T1000 (cell line): Measurements from ENCODE around the gene ACADS.

Source experiments
- DNase-seq: peaks from one replicate; lab custom pipeline; 2025; ENCODE audit warnings: mixed read lengths; lab: John Stamatoyannopoulos, UW

Gene ACADS

DNA sequence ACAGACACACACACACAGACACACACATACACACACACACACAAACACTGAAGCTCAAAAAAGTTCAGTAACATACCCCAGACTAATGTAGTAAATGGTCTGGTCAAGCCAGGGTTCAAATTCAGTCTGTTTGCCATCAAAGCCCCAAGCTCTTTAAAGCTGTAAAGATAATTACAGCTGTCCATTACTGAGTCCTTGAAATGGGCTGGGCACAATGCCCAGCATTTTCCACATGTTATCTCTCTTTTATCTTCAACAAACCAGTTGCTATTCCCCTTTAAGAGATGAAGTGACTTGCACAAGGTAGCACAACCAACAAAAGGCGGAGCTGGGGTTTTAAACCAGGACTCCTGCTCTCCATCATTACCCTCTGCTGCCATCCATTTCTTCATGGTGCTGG, 23.0 kb upstream of the ACADS start:
- DNase-seq, result no peak

DNA sequence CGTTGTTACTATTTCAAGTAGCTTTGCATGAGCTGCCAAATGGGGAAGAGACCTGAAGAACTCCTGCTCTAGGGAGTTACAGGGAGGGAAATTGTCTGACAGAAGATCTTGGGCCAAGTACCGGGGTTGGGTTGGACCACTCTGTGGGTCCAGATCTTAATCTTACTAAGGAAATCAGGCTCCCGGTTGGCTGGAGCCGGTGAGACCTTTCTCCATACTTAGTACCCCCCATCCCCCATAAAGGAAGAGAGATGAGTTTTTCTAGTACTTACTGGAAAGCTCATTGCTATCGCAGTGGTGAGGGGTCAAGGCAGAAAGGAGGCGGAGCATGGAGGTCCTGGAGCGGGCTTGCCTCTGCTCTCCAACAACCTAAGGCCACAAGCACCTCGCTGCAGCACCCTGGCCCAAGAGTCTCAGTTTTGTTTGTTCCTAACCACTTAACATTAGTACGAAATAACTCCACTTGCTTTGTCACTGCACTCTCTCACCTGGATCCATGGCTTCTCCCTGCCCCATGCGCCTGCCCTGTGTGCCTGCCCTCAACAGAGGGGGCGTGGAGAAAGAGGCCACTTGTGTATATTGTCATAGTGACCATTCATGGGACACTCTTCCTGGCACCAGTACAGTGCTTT, 22.2 kb upstream of the ACADS start:
- no peak for DNase-seq

DNA sequence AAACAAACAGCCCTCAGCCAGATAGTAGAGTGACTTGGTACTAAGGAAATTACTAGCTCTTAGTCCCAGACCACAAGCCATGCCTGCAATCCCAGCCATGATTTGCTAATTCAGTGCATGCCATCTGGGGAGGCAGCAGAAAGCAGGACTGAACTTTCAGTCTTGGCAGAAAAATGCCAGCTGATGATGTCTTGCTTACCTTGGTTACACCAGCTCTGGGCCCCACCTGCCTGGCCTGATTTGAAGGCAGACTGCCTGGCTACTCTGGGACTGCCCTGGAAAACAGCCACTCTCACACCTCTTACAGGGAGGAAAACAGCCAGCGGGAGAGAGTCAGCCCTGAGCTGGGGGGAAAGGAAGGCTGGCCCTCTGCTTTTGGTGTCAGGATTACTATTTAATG, 20.0 kb upstream of the ACADS start:
- DNase-seq, result no peak

DNA sequence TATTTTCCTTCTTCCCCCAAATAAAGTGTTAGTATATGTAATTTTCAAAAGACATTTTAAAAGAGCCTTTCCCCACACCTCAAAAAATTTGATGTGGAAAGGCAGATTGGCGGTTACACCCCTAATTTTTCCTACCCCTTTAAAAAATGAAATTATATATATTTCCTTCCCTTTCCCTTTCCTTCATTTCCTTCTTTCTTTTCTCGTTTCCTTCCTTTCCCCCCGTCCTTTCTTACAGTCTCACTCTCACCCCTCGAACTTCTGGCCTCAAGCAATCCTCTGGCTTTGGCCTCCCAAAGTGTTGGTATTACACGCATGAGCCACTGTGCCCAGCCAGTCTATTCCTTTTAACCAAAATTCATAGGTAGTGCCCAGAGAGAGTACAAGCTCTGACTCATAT, 19.6 kb upstream of the ACADS start:
- no peak for DNase-seq

DNA sequence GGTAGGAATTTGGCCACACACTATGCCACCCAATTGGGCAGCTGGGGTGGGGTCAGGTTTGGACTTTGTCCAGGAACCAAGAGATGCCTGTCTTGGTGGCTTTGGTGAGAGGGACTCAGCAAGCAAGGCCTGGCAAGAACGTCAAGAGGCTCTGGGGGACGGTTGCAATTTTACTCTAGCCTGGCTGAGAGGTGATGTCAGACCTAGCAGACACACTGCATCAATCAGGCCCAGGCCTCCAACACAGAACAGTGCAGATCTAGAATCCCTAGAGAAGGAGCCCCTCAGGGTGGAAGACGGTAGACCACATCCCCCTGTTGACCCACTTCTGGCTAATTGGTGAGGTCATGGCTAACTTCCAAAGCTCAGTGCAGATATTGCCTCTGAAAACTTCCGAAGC, 17.0 kb upstream of the ACADS start:
- no peak for DNase-seq

DNA sequence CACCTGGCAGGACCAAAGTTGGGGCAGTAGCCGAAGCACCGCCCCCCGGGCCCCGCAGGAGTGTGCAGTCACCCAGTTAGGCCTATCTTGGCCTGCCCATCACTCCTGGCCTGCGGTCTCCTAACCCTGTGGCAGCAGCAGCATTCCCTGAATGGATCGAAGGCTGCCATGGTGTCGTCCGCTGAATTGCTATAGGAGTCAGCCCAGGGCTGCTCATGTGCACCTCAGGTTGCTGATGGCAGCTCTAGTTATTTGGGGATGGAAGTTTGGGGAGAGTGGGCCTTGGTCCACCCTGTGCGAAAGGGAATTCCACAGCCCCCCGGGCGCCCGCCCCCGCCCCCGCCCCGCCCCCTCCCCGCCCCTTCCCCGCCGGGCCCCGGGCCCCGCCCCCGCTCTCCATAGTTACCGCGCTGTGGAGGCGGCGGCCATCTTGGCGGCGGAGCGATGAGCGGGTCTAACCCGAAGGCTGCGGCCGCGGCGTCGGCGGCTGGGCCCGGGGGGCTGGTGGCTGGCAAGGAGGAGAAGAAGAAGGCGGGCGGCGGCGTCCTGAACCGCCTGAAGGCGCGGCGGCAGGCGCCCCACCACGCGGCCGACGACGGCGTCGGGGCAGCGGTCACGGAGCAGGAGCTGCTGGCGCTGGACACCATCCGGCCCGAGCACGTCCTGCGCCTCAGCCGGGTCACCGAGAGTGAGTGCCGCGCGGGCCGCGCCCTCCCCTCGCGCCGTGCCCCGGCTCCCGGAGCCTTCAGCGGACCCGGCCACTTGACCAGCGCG, 15.4 kb upstream of the ACADS start, which contains the start of gene UNC119B:
Gene UNC119B, plus strand, starts transcription at position 428 of the 774 bp plus-strand sequence. Its CDS starts 17 bp downstream, at position 445.
- peak; percentile 65 for DNase-seq

DNA sequence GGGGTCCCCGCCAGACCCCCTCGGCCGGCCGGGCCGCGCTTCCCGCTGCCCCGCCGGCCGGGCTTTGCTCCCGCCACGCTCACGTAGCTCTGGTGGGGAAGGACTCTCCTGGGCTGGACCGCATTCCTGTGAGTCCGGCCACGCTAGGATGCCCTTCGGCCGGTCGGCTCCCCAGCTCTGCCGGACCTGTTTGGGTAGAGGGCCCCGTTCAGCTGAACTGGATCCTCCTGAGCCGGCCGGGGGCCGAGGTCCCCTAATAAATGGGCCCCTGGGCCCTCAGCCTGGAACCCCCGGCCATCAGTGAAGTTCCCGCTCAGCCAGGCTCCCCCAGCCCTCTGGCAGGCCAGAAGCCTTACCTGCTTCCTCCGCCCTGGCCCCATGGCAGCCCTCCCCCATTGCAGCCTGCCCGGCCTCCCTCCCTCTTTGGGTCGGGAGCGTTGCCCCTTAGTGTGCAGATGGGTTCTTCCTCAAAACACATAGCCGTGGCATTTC, 14.8 kb upstream of the ACADS start:
- DNase-seq, result no peak

DNA sequence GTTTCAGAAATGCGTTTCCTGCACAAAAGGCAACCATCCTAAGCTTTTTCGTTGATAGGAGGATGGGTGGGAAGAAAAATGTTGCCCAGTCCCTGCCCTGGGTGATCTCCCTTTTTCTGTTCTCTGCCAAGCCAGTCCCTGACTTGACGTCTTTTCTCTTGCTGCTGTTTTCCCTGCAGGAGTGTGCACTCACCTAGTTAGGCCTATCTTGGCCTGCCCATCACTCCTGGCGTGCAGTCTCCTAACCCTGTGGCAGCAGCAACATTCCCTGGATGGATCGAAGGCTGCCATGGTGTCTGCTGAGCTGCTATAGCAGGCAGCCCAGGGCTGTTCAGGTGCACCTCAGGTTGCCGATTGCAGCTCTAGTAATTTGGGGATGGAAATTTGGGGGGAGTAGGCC, 14.2 kb upstream of the ACADS start:
- DNase-seq, result no peak

DNA sequence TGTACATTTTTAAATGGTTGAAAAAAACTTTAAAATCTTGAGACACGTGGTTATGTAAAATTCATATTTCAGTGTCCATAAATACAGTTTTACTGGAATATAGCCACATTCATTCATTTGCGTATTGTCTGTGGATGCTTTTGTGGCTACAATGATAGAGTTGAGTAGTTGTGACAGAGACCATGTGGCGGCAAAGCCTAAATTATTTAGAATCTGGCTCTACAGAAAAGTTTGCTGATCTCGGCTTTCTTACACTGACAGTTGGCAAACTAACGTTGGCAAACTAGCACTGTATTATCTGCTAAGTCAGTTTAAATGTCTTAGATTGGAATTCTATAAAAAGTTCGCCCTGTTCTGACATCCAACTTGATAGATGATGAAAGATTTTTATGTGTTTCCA, 13.0 kb upstream of the ACADS start:
- no peak for DNase-seq

DNA sequence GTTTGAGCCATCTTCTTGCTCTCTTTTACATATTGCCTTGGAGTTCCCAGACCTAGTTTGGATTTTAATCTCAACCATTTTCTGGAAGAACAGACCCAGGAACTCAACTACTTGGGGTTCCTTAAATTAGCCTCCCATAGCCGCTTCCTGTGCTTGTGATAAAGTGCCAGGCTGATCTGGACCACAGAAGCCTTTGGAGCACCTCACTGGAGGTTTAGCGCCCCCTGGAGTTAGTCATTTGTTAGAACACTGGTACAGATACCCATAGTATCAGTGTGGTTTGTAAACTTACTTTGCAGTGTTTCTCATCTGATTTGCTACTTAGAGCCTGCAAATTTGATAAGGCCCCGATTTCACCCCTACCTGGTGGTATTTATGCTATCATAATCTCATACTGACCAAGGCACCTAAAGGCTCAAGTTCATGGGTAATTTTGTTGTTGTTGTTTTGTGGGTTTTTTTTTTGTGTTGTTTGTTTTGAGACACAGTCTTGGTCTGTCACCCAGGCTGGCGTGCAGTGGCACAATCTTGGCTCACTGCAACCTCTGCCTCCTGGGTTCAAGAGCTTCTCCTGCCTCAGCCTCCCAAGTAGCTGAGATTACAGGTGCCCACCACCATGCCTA, 11.7 kb upstream of the ACADS start:
- DNase-seq, result peak; percentile 50

DNA sequence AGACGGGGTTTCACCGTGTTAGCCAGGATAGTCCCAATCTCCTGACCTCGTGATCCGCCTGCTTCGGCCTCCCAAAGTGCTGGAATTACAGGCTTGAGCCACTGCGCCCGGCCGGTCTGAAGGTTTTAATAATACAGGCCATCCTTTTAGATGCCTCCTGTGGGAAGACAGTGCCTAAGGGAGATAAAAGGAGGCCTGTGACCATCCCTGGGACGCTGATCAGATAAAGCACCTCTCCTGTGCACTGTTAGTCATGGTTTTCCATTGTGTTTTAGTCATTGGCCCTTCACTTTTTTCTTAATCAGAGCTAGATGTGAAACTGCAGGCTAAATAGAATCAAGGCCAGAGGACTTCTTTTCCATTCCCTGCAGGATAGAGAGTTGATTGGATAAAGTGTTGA, 7.6 kb upstream of the ACADS start:
- no peak for DNase-seq

DNA sequence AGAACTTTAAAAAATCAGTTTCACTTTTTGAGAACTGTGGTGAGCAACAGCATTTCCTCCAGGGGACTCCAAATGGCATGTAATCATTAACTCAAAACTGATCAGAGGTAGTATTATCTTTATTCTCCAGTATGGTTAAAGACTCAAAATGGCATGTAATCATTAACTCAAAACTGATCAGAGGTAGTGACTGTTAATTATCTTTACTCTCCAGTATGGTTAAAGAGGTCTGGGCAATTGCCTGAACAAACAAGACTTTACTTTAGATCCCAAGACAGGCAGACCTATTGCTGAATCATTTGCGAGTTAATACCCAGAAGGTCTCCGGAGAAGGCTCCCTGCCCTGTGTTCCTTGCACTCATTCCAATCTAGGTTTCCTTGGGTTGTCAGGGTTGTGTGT, 6.6 kb upstream of the ACADS start:
- no peak for DNase-seq

DNA sequence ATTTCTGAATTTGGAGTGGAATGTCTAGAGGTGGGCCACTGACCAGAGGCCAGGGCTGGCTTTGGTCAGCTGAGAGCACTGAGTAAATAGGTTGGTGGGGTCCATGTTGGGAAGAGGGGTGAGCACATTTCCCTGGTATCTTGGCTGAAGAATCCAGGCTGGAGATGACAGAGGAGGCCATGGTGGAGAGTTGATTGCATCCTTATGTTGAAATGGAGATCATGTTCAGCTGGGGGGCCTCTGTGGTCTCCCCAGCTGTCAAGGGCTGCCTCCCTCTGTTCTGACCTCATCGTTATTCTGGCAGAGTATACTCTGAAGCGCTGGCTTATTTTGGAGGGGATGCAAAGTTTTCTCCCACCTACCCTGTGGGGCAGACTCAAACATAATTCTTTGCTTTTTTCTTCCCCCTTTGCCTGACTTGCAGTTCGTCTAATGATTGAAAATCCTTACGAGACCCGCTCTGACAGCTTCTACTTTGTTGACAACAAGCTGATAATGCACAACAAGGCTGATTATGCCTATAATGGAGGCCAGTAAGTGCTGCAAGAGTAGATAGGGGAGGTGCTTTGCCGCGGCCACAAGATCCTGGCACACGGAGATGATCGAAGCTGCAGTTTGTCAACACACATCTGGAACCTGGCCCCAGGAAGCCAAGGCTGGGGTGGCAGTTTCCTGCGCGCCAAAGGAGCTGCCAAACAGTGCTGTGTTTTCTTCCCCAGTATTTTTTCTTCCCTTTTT, 6.0 kb upstream of the ACADS start:
- DNase-seq, result no peak

DNA sequence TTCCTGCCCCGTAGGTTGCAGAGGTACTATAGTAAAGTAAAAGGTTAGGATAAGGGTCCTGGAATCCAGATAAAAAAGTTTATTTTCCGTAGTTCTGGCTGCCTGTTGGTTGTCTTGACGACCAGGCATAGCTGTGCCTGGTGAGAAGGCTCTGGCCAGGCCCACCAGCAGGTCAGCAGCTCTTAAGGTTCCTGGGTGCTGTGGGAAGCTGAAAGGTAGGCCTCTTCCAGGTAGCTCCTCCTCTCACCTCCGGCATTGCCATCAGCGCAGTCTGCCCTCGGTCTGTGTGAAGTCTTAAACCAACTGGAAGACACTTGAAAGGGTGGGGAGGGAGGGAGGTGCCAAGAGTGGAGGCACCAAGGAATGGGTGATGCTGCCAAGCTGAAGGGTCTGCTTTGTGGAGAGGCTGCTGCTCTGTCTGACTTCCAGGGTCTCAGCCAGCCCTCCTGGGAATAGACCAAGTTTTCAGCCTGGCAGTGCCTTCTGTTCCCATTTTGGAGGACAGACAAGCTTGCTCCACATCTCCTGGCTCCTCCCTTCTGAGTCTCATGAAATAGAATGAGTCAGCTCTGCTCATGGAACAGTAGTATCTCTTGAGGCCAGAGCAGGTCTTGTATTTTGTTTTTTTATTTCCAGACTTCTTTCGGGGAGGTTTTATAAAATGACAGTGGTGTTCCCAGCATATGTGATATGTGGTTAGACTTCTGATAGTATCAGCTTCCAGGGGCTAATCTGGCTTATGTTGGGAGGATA, 5.2 kb upstream of the ACADS start:
- no peak for DNase-seq

DNA sequence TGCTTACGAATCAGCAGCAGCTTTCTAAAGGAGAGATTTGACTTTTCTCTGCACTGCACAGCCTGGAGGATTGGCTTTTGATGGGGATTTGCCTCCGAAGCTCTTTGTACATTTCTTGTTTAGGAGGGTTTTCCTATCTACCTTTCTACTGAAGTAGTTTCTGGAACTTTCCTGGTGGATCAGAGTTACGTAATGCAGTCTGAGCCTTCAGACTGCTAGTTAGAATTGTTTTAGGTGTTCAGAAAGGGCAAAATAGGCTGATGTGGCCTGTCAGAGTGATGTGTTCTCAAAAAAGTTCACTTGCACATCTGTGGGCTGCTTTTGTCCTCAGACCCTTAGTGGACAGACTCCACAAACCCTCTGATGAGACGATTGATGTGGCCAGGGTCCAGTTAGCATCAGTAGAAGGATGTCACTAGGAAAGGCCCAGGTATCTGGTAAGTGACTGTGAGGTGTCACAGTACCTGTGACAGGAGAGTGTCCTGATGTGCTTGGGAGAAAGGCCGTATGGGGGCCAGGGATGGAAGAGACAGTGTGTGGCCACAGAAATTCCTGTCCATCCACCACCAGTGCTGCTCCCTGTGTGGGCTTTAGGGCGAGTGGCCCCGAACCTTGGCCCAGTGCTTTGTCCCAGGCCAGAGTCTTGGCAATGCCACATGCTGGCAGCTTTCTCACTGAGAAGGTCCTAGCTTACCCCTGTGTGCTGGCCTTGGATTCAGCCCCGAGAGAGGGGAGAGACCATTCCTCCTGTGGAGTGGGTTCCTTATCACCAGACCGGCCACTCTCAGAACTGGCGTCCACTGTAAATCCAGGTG, 4.4 kb upstream of the ACADS start:
- DNase-seq, result no peak

DNA sequence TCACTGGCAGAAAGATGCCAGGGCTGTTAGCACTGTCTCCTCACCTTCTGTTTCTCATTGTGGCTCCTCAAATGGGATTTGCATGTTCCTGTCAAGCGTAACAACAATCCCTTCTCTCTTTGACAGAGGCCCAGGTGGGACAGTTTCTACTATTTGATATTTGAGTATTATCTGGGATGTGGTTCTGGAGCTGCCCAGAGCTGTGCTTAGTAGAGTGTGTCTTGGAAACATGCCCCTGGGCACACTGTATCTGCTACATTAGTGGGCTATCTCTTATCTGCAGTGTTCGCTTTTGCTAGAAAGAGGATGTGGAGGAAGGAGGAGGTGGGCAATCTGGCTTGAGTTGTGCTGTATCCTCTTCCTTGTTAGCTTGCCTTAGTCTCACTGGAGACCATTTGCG, 3.8 kb upstream of the ACADS start:
- DNase-seq, result no peak

DNA sequence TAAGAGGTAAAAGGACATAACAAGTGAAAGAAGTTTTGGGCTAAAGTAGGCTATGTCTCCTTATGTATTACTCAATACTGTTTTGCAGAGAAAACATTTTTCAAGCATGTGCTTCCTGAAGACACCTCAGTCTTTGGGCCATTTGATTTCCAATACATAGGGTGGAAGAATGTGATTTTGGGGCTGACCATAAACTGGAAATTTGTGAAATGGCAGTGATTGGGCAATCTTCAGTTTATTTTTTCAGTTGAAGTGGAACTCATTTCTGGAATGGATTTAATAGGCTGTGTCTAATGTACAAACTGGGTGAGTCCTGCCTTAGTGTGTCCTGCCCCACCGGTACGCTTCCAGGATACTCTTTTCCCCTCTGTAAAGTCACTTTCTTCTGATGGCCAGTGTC, 2.8 kb upstream of the ACADS start:
- DNase-seq, result no peak

DNA sequence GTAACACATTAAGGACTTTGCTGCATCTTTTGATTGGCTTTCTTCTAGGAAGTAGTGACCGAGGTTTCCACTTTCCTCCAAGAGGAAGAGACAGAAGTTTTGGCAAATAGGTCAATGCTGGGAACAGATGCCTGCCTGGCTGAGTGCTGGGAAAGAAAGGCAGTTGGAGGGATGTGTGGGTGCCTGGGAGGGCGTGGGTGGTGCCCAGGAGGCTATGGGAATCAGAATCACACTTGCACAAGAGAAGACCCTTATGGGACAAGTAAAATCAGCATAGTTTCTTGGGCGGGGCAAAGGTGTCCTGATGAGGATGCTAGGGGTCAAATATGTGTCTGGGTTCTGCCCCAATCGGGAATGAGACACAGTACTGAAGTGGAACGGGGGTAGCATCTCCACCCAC, 906 bp upstream of the ACADS start:
- no peak for DNase-seq

DNA sequence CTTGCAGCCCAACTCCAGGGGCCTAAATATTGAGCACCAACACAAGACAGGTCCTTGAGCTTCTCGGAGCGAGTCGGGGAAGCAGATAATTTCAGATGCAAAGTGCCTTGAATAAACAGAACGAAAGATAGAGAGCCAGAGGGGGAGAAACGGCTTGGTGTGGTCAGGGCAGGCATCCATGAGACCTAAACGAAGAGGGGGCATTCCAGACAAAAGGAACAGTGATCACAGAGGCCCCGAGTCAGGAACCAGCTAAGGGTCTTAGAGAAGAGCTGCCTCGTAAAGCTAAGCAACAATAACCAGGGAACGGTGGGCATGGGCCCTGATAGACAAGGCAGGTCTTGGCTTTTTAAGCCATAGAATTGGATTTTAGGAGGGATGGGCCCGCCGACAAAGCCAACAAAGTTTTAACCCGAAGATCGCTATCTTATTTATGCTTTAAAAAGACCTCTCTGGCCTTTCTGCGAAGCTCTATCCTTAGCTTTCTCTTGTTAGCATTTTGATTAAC, 421 bp upstream of the ACADS start:
- no peak for DNase-seq

DNA sequence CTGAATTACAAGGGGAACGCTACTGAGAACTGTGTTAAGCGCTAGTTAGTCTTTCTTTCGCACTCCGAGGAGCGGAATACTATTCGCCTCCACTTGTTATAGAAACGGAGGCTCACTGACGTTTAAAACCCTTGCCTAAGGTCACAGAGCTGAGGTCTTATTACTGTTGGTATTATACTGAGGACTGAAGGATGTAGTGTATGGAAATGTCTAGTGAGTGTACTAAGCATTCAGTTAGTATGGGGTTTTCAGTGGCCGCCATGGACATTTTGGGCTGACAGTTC, 826 bp downstream of the ACADS start:
- no peak for DNase-seq

DNA sequence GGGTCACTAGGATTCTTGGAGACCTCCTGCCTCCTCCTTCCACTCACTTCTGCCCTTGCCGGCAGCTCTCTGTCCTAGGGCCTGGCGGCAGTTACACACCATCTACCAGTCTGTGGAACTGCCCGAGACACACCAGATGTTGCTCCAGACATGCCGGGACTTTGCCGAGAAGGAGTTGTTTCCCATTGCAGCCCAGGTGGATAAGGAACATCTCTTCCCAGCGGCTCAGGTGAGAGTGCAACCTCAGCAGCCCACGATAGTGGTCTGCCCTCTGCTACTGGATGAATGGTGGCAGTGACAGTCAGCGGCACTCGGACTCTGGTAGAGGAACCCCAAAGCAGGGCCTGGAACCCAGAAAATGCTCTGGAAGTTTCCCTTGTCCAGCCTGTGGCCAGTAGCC, 1.3 kb downstream of the ACADS start:
- DNase-seq, result no peak
